SK-N-SH treated with all-trans-retinoic acid at 6 μM for 48 hours (cell line): ENCODE results near the gene MALRD1.

ENCODE experiments used
- CREB5 ChIP-seq: fragments of 250-450 bp; sonication (Bioruptor Pico); IDR thresholded peaks from 2 replicates; pipeline ENCODE4 v1.5.1; 2020; ENCODE audit warnings: low read depth, mild to moderate bottlenecking, moderate library complexity
- ESRRG ChIP-seq: fragments of 250-450 bp; sonication (Bioruptor Pico); IDR thresholded peaks from 2 replicates; pipeline ENCODE4 v1.6.1; 2021; ENCODE audit warnings: mild to moderate bottlenecking
- GLIS3 ChIP-seq: fragments of 250-450 bp; sonication (Bioruptor Pico); IDR thresholded peaks from 2 replicates; pipeline ENCODE4 v1.5.0; 2020; ENCODE audit warnings: mild to moderate bottlenecking, moderate library complexity
- PATZ1 ChIP-seq: fragments of 250-450 bp; sonication (Bioruptor Pico); IDR thresholded peaks from 2 replicates; pipeline ENCODE4 v1.8.0; 2020; ENCODE audit warnings: mild to moderate bottlenecking, moderate library complexity, borderline replicate concordance
- RARB ChIP-seq: fragments of 250-450 bp; sonication (Bioruptor Pico); IDR thresholded peaks from 2 replicates; pipeline ENCODE4 v1.8.0; 2021; ENCODE audit warnings: mild to moderate bottlenecking, moderate library complexity
- TOX ChIP-seq: fragments of 250-450 bp; sonication (Bioruptor Pico); IDR thresholded peaks from 2 replicates; pipeline ENCODE4 v1.8.0; 2021; ENCODE audit warnings: mild to moderate bottlenecking, moderate library complexity, borderline replicate concordance
- ZNF70 ChIP-seq: fragments of 450-650 bp; formaldehyde crosslinking; IDR thresholded peaks from 2 replicates; pipeline ENCODE4 v1.5.0; 2020; ENCODE audit warnings: mild to moderate bottlenecking, moderate library complexity

- TF ChIP-seq RARB (CRISPR knock-in tag) (no peak), CREB5 (CRISPR knock-in tag) (no peak), PATZ1 (CRISPR knock-in tag) (no peak), GLIS3 (CRISPR knock-in tag) (no peak), ESRRG (CRISPR knock-in tag) (no peak), TOX (CRISPR knock-in tag) (no peak), ZNF70 (CRISPR knock-in tag) (no peak)
These were observed 574.7 kb downstream of the MALRD1 start for GRCh38 chr10:19623321-19623720.
